ENCODE results near the gene NCOA4.

The NCOA4 gene

GRCh38 chr10:46028584-46029460, 1.6 kb downstream of the NCOA4 start:
- H3K4me3 ChIP-seq (ENCODE audit: control insufficient read depth, low read depth, low read length): peak overlapping the region; percentile 86
- peak; percentile 70 for TF ChIP-seq CTCF (IDR thresholded peaks at IDR 0.05; ENCODE audit: control insufficient read depth, insufficient read depth, low read depth, low read length, missing control alignments)
- DNase-seq (ENCODE audit: low read depth): no peak

- DNase-seq (ENCODE audit: low read depth): no peak
- no peak for TF ChIP-seq CTCF (IDR thresholded peaks at IDR 0.05; ENCODE audit: control insufficient read depth, insufficient read depth, low read depth, low read length, missing control alignments)
- H3K4me3 ChIP-seq (ENCODE audit: control insufficient read depth, low read depth, low read length): no peak overlapping the region
Observed at GRCh38 chr10:46026106-46026505, 4.3 kb downstream of the NCOA4 start.

GRCh38 chr10:46025406-46025805, 5.0 kb downstream of the NCOA4 start:
- no peak for TF ChIP-seq CTCF (IDR thresholded peaks at IDR 0.05; ENCODE audit: control insufficient read depth, insufficient read depth, low read depth, low read length, missing control alignments)
- DNase-seq (ENCODE audit: low read depth): no peak
- no peak overlapping the region for H3K4me3 ChIP-seq (ENCODE audit: control insufficient read depth, low read depth, low read length)

GRCh38 chr10:46024948-46025347, 5.5 kb downstream of the NCOA4 start:
- DNase-seq (ENCODE audit: low read depth): no peak
- no peak for TF ChIP-seq CTCF (IDR thresholded peaks at IDR 0.05; ENCODE audit: control insufficient read depth, insufficient read depth, low read depth, low read length, missing control alignments)
- no peak overlapping the region for H3K4me3 ChIP-seq (ENCODE audit: control insufficient read depth, low read depth, low read length)

- TF ChIP-seq CTCF (IDR thresholded peaks at IDR 0.05; ENCODE audit: control insufficient read depth, insufficient read depth, low read depth, low read length, missing control alignments): peak; percentile 15
- DNase-seq (ENCODE audit: low read depth): peak; percentile 82
Observed at GRCh38 chr10:46022978-46023702, 7.3 kb downstream of the NCOA4 start.

GRCh38 chr10:46020344-46020657, 10.1 kb downstream of the NCOA4 start:
- no peak for DNase-seq (ENCODE audit: low read depth)
- TF ChIP-seq CTCF (IDR thresholded peaks at IDR 0.05; ENCODE audit: control insufficient read depth, insufficient read depth, low read depth, low read length, missing control alignments): no peak
- H3K4me3 ChIP-seq (ENCODE audit: control insufficient read depth, low read depth, low read length): no peak overlapping the region

More at GRCh38 chr10:46022978-46023702, 7.3 kb downstream of the NCOA4 start:
- H3K4me3 ChIP-seq (ENCODE audit: control insufficient read depth, low read depth, low read length): peak overlapping the region; percentile 72

All from AG09309 (cell line).